ENCODE measurements around the gene GNG12. TPM values are rescaled to one million over a fixed set of nuclear protein-coding genes. Genes with fewer than 3 reads are reported as not detected.

The GNG12 gene
- total and polyA plus RNA-seq, 2 donors from 2014 or later: 46.1 to 89.3 TPM

- Histone ChIP-seq H3K4me1 (ENCODE audit: control insufficient read depth in 2 of 3, insufficient read depth in 2 of 3, low read depth in 1 of 3, low read length in 3 of 3) (peaks cover 0 to 7% (median 0%) of the 10 kb centered on the region in 3 donors), H3K9ac (ENCODE audit: low read length in 3 of 3) (no peak overlapping the region), H3K27ac (ENCODE audit: low read depth in 2 of 2, low read length in 2 of 2) (no peak overlapping the region), H3K27me3 (ENCODE audit: control insufficient read depth, insufficient read depth, low read length) (no peaks in the 10 kb centered on the region), H3K4me3 (ENCODE audit: low read length in 3 of 3) (no peak overlapping the region), H3K9me3 (ENCODE audit: control insufficient read depth in 2 of 3, insufficient read depth in 1 of 3, low read length in 3 of 3) (no peaks in the 10 kb centered on the region), H3K36me3 (ENCODE audit: control insufficient read depth in 2 of 3, insufficient read depth in 3 of 3, low read length in 3 of 3) (no peaks in the 10 kb centered on the region)
- DNase-seq (peak; percentile 48 to 76 (median 66)), FAIRE-seq (no peak)
- intact Hi-C loops (cut with DNase I): loop anchor here (10.0 kb wide), 1 partner anchor 251 kb away; no protein-coding TSS in a partner anchor
- peak; percentile 70 for TF ChIP-seq CTCF (IDR thresholded peaks at IDR 0.05; ENCODE audit: borderline replicate concordance, extremely low read depth, insufficient read depth)
These were observed 20.4 kb upstream of the GNG12 start for GRCh38 chr1:67853704-67854103.

GRCh38 chr1:67851800-67852199 lies 18.5 kb upstream of the GNG12 start:
- FAIRE-seq (no peak), DNase-seq (no peak)
- Histone ChIP-seq H3K4me3 (ENCODE audit: low read length in 3 of 3) (no peak overlapping the region), H3K9ac (ENCODE audit: low read length in 3 of 3) (no peak overlapping the region), H3K9me3 (ENCODE audit: control insufficient read depth in 2 of 3, insufficient read depth in 1 of 3, low read length in 3 of 3) (no peaks in the 10 kb centered on the region), H3K27me3 (ENCODE audit: control insufficient read depth, insufficient read depth, low read length) (no peaks in the 10 kb centered on the region), H3K27ac (ENCODE audit: low read depth in 2 of 2, low read length in 2 of 2) (no peak overlapping the region), H3K4me1 (ENCODE audit: control insufficient read depth in 2 of 3, insufficient read depth in 2 of 3, low read depth in 1 of 3, low read length in 3 of 3) (peaks cover 2 to 7% (median 4%) of the 10 kb centered on the region in 3 donors), H3K36me3 (ENCODE audit: control insufficient read depth in 2 of 3, insufficient read depth in 3 of 3, low read length in 3 of 3) (no peaks in the 10 kb centered on the region)
- TF ChIP-seq CTCF (IDR thresholded peaks at IDR 0.05; ENCODE audit: borderline replicate concordance, extremely low read depth, insufficient read depth): no peak
- intact Hi-C loops (cut with DNase I): loop anchor here (10.0 kb wide), 1 partner anchor 253 kb away; no protein-coding TSS in a partner anchor

GRCh38 chr1:67850611-67851075 lies 17.4 kb upstream of the GNG12 start:
- H3K27ac ChIP-seq (ENCODE audit: low read depth in 2 of 2, low read length in 2 of 2): peak overlapping the region in 1 of 2 donors; percentile 64
- FAIRE-seq (peak; percentile 11), DNase-seq (peak in 3 of 5 donors; percentile 27 to 84 (median 66))
- no peaks in the 10 kb centered on the region for H3K36me3 ChIP-seq (ENCODE audit: control insufficient read depth in 2 of 3, insufficient read depth in 3 of 3, low read length in 3 of 3)
- no peaks in the 10 kb centered on the region for H3K9me3 ChIP-seq (ENCODE audit: control insufficient read depth in 2 of 3, insufficient read depth in 1 of 3, low read length in 3 of 3)
- no peak overlapping the region for H3K9ac ChIP-seq (ENCODE audit: low read length in 3 of 3)
- no peak overlapping the region for H3K4me3 ChIP-seq (ENCODE audit: low read length in 3 of 3)
- TF ChIP-seq CTCF (IDR thresholded peaks at IDR 0.05; ENCODE audit: borderline replicate concordance, extremely low read depth, insufficient read depth): no peak
- no peaks in the 10 kb centered on the region for H3K27me3 ChIP-seq (ENCODE audit: control insufficient read depth, insufficient read depth, low read length)
- intact Hi-C loops (cut with DNase I): loop anchor here (10.0 kb wide), 1 partner anchor 254 kb away; no protein-coding TSS in a partner anchor
- H3K4me1 ChIP-seq (ENCODE audit: control insufficient read depth in 2 of 3, insufficient read depth in 2 of 3, low read depth in 1 of 3, low read length in 3 of 3): peaks cover 2 to 7% (median 4%) of the 10 kb centered on the region in 3 donors
